ENCODE measurements around the gene DOK3. TPM values are rescaled to one million over a fixed set of nuclear protein-coding genes. Genes with fewer than 3 reads are reported as not detected.

The DOK3 gene
- total and polyA plus RNA-seq, 2 of the 13 experiments (the other 11 are each of a cell fraction or from before 2014, with no cell fraction given) = 1.4 to 1.5 TPM

DNA sequence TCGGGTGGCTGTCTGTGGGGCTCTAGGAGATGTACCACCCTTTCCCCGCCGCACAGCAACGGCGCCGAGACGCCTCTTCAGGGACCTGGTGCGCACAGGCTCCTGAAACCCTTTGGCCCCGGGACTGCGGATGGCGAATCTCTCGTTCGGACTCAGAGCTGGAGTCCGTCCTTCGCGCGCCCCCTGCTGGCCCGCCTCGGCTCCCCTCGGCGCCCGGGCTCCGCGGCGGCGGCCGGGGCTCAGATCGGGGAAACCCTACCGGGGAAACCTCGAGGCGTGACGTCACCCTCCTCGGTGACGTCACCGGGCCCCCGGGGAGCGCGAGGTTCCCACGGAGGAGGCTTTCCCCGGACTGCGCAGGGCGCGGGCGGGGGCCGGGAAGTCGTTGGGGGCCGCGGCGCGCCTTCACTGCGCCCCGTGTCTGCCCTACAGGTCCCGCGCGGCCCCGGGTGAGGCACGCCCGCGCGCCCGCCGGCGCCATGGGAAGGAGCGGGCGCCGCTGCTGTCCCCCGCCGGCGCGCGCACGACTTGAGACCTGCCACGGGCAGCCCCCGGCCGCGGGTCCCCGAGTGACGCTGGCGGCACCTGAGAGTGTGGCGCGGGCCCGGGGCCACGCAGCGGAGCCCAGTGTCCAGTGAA, 55.1 kb downstream of the DOK3 start (continued):
- TF ChIP-seq ZEB1 (IDR thresholded peaks at IDR 0.05; ENCODE audit: insufficient replicate concordance, low read depth) (no peak), SUZ12 (IDR thresholded peaks at IDR 0.05; ENCODE audit: low read depth, low read length) (no peak), GPN1 (CRISPR knock-in tag; IDR thresholded peaks at IDR 0.05; ENCODE audit: borderline replicate concordance) (no peak), GMEB1 (CRISPR knock-in tag; IDR thresholded peaks at IDR 0.05; ENCODE audit: borderline replicate concordance) (peak; percentile 40; the same call in 1 of the 2 replicates), ZFY (CRISPR knock-in tag; IDR thresholded peaks at IDR 0.05) (no peak), HDAC1 (CRISPR knock-in tag; IDR thresholded peaks at IDR 0.05) (peak; percentile 63), FOSL1 (CRISPR knock-in tag; IDR thresholded peaks at IDR 0.05; ENCODE audit: borderline replicate concordance) (no peak), KDM2A (CRISPR knock-in tag; IDR thresholded peaks at IDR 0.05; ENCODE audit: borderline replicate concordance, low read depth) (peak; percentile 83), HMGXB4 (CRISPR knock-in tag; IDR thresholded peaks at IDR 0.05; ENCODE audit: borderline replicate concordance in 1 of 2, low read depth in 1 of 2) (peak; percentile 72 to 89; a peak in 3 of 4 replicates), MTA3 (CRISPR knock-in tag; IDR thresholded peaks at IDR 0.05) (no peak), AHR (CRISPR knock-in tag; IDR thresholded peaks at IDR 0.05) (no peak), TBX2 (CRISPR knock-in tag; IDR thresholded peaks at IDR 0.05; ENCODE audit: borderline replicate concordance) (0 out of 2 replicates have a peak, but pooled peaks have one; percentile 5), SAFB2 (CRISPR knock-in tag; IDR thresholded peaks at IDR 0.05; ENCODE audit: borderline replicate concordance, low read depth) (no peak), ZNF446 (CRISPR knock-in tag; IDR thresholded peaks at IDR 0.05) (0 out of 2 replicates have a peak, but pooled peaks have one; percentile 44), KDM1A (CRISPR knock-in tag; IDR thresholded peaks at IDR 0.05) (no peak), ZKSCAN5 (CRISPR knock-in tag; IDR thresholded peaks at IDR 0.05) (no peak)
- TF ChIP-seq, protein P1, sequence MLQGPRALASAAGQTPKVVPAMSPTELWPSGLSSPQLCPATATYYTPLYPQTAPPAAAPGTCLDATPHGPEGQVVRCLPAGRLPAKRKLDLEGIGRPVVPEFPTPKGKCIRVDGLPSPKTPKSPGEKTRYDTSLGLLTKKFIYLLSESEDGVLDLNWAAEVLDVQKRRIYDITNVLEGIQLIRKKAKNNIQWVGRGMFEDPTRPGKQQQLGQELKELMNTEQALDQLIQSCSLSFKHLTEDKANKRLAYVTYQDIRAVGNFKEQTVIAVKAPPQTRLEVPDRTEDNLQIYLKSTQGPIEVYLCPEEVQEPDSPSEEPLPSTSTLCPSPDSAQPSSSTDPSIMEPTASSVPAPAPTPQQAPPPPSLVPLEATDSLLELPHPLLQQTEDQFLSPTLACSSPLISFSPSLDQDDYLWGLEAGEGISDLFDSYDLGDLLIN (CRISPR knock-in tag; IDR thresholded peaks at IDR 0.05; ENCODE audit: borderline replicate concordance) = no peak
- TF ChIP-seq, protein P2, sequence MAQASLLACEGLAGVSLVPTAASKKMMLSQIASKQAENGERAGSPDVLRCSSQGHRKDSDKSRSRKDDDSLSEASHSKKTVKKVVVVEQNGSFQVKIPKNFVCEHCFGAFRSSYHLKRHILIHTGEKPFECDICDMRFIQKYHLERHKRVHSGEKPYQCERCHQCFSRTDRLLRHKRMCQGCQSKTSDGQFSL (CRISPR knock-in tag; IDR thresholded peaks at IDR 0.05) = no peak
- TF ChIP-seq, protein P3, sequence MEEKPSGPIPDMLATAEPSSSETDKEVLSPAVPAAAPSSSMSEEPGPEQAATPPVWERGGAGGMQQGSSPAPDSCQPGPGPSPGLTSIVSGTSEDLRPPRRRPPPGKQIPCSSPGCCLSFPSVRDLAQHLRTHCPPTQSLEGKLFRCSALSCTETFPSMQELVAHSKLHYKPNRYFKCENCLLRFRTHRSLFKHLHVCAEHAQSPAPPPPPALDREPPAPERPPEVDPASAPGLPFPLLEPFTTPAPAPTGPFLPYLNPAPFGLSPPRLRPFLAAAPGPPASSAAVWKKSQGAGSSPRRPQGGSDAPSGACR (CRISPR knock-in tag; IDR thresholded peaks at IDR 0.05) = no peak
- TF ChIP-seq, protein P4, sequence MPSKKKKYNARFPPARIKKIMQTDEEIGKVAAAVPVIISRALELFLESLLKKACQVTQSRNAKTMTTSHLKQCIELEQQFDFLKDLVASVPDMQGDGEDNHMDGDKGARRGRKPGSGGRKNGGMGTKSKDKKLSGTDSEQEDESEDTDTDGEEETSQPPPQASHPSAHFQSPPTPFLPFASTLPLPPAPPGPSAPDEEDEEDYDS (CRISPR knock-in tag; IDR thresholded peaks at IDR 0.05) = no peak
- TF ChIP-seq, protein P5, sequence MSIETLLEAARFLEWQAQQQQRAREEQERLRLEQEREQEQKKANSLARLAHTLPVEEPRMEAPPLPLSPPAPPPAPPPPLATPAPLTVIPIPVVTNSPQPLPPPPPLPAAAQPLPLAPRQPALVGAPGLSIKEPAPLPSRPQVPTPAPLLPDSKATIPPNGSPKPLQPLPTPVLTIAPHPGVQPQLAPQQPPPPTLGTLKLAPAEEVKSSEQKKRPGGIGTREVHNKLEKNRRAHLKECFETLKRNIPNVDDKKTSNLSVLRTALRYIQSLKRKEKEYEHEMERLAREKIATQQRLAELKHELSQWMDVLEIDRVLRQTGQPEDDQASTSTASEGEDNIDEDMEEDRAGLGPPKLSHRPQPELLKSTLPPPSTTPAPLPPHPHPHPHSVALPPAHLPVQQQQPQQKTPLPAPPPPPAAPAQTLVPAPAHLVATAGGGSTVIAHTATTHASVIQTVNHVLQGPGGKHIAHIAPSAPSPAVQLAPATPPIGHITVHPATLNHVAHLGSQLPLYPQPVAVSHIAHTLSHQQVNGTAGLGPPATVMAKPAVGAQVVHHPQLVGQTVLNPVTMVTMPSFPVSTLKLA (IDR thresholded peaks at IDR 0.05) = 0 out of 2 replicates have a peak, but pooled peaks have one; percentile 3
